Measurements from ENCODE around the gene ZNF606. TPM values are rescaled to one million over a fixed set of nuclear protein-coding genes. Genes with fewer than 3 reads are reported as not detected.

Gene ZNF606
- total and polyA plus RNA-seq, 10 of the 15 experiments (the other 5 are each of a cell fraction or from before 2014, with no cell fraction given), result 2.2 to 10.6 (median 7.6) TPM

GRCh38 chr19:57947419-57948134, 55.0 kb downstream of the ZNF606 start, which contains the start of gene ZNF256 (continued):
- TF ChIP-seq, protein P1, sequence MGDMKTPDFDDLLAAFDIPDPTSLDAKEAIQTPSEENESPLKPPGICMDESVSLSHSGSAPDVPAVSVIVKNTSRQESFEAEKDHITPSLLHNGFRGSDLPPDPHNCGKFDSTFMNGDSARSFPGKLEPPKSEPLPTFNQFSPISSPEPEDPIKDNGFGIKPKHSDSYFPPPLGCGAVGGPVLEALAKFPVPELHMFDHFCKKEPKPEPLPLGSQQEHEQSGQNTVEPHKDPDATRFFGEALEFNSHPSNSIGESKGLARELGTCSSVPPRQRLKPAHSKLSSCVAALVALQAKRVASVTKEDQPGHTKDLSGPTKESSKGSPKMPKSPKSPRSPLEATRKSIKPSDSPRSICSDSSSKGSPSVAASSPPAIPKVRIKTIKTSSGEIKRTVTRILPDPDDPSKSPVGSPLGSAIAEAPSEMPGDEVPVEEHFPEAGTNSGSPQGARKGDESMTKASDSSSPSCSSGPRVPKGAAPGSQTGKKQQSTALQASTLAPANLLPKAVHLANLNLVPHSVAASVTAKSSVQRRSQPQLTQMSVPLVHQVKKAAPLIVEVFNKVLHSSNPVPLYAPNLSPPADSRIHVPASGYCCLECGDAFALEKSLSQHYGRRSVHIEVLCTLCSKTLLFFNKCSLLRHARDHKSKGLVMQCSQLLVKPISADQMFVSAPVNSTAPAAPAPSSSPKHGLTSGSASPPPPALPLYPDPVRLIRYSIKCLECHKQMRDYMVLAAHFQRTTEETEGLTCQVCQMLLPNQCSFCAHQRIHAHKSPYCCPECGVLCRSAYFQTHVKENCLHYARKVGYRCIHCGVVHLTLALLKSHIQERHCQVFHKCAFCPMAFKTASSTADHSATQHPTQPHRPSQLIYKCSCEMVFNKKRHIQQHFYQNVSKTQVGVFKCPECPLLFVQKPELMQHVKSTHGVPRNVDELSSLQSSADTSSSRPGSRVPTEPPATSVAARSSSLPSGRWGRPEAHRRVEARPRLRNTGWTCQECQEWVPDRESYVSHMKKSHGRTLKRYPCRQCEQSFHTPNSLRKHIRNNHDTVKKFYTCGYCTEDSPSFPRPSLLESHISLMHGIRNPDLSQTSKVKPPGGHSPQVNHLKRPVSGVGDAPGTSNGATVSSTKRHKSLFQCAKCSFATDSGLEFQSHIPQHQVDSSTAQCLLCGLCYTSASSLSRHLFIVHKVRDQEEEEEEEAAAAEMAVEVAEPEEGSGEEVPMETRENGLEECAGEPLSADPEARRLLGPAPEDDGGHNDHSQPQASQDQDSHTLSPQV (IDR thresholded peaks at IDR 0.05), result no peak
- TF ChIP-seq BHLHE40 (IDR thresholded peaks at IDR 0.05; ENCODE audit: borderline replicate concordance in 1 of 2, low read depth in 2 of 2, low read length in 1 of 2), result peak; percentile 60 to 65; a peak in 2 of 4 replicates
- TF ChIP-seq, protein P2, sequence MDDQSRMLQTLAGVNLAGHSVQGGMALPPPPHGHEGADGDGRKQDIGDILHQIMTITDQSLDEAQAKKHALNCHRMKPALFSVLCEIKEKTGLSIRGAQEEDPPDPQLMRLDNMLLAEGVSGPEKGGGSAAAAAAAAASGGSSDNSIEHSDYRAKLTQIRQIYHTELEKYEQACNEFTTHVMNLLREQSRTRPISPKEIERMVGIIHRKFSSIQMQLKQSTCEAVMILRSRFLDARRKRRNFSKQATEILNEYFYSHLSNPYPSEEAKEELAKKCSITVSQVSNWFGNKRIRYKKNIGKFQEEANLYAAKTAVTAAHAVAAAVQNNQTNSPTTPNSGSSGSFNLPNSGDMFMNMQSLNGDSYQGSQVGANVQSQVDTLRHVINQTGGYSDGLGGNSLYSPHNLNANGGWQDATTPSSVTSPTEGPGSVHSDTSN (IDR thresholded peaks at IDR 0.05; ENCODE audit: insufficient replicate concordance, low read depth, low read length), result peak; percentile 31
- no peak for TF ChIP-seq ZNF274 (IDR thresholded peaks at IDR 0.05; ENCODE audit: insufficient read depth, insufficient read length)
- TF ChIP-seq ZNF687 (IDR thresholded peaks at IDR 0.05), result no peak
- no peak for TF ChIP-seq EP300 (IDR thresholded peaks at IDR 0.05; ENCODE audit: borderline replicate concordance in 1 of 2, control insufficient read depth in 1 of 2, low read depth in 2 of 2, low read length in 2 of 2)
- TF ChIP-seq NR2C1 (IDR thresholded peaks at IDR 0.05), result no peak
- TF ChIP-seq BCL11A (IDR thresholded peaks at IDR 0.05; ENCODE audit: low read depth, low read length), result no peak
- no peak for TF ChIP-seq MYC (IDR thresholded peaks at IDR 0.05; ENCODE audit: insufficient read depth, insufficient read length, insufficient replicate concordance, low read length, severe bottlenecking)
- peak; percentile 47 to 59; a peak in 2 of 4 replicates for TF ChIP-seq SRF (IDR thresholded peaks at IDR 0.05; ENCODE audit: low read depth in 2 of 2, low read length in 2 of 2)
- no peak for TF ChIP-seq STAT1 (conservative IDR thresholded peaks at IDR 0.05)
- TF ChIP-seq WRNIP1 (IDR thresholded peaks at IDR 0.05; ENCODE audit: borderline replicate concordance, low read depth, low read length), result no peak
- TF ChIP-seq BCL3 (IDR thresholded peaks at IDR 0.05; ENCODE audit: borderline replicate concordance, insufficient read depth, low read depth, low read length, poor library complexity, severe bottlenecking), result no peak
- no peak for TF ChIP-seq NFYA (IDR thresholded peaks at IDR 0.05; ENCODE audit: borderline replicate concordance, low read depth, low read length)
- no peak for TF ChIP-seq RBBP5 (conservative IDR thresholded peaks at IDR 0.05)
- no peak for TF ChIP-seq TCF12 (IDR thresholded peaks at IDR 0.05; ENCODE audit: low read depth, low read length)
- TF ChIP-seq EGR1 (IDR thresholded peaks at IDR 0.05; ENCODE audit: borderline replicate concordance in 1 of 2, low read depth in 2 of 2, low read length in 2 of 2), result no peak

Data from GM12878 (cell line).